ENCODE results near the gene SUN2. TPM values are rescaled to one million over a fixed set of nuclear protein-coding genes. Genes with fewer than 3 reads are reported as not detected.

The SUN2 gene
- total and polyA plus RNA-seq, 2 of the 8 experiments (the other 6 are each of a cell fraction or from before 2014, with no cell fraction given): 5.1 to 10.5 TPM

- no peak for TF ChIP-seq JUND (IDR thresholded peaks at IDR 0.05; ENCODE audit: low read length)
- no peak for TF ChIP-seq TAF7 (optimal IDR thresholded peaks at IDR 0.05; ENCODE audit: borderline replicate concordance, low read depth, low read length)
- TF ChIP-seq SP1 (IDR thresholded peaks at IDR 0.05; ENCODE audit: low read depth, low read length): no peak
- TF ChIP-seq ATF2 (IDR thresholded peaks at IDR 0.05; ENCODE audit: low read length): no peak
- TF ChIP-seq SAP30 (IDR thresholded peaks at IDR 0.05; ENCODE audit: insufficient read depth, insufficient replicate concordance, low read length): peak; percentile 54
- TF ChIP-seq EP300 (IDR thresholded peaks at IDR 0.05; ENCODE audit: borderline replicate concordance in 1 of 2, low read depth in 2 of 2, low read length in 2 of 2): no peak
- no peak for TF ChIP-seq RFX5 (IDR thresholded peaks at IDR 0.05; ENCODE audit: borderline replicate concordance, low read depth, low read length)
- no peak for TF ChIP-seq MAFK (IDR thresholded peaks at IDR 0.05; ENCODE audit: low read depth, low read length)
- TF ChIP-seq ATF3 (IDR thresholded peaks at IDR 0.05; ENCODE audit: insufficient read depth, low read depth, low read length): no peak
- TF ChIP-seq RNF2 (IDR thresholded peaks at IDR 0.05; ENCODE audit: borderline replicate concordance, low read depth, low read length, missing control alignments, poor library complexity, severe bottlenecking): no peak
- no peak for TF ChIP-seq CTCF (IDR thresholded peaks at IDR 0.05; ENCODE audit: control extremely low read depth in 1 of 3, insufficient read depth in 1 of 3, low read depth in 1 of 3, low read length in 3 of 3)
Observed at GRCh38 chr22:38755155-38755910, 465 bp downstream of the SUN2 start (continued).
